ENCODE results near the gene DGKD.

GRCh38 chr2:233492078-233492477 is 137.8 kb downstream of the DGKD start:
- TF ChIP-seq KDM1A (IDR thresholded peaks at IDR 0.05): no peak
- no peak for TF ChIP-seq KAT2B (IDR thresholded peaks at IDR 0.05; ENCODE audit: low read depth, low read length)
- no peak for TF ChIP-seq RERE (CRISPR knock-in tag; IDR thresholded peaks at IDR 0.05; ENCODE audit: borderline replicate concordance)
- TF ChIP-seq SRSF1 (IDR thresholded peaks at IDR 0.05; ENCODE audit: low read depth, low read length): no peak
- TF ChIP-seq CTCF (IDR thresholded peaks at IDR 0.05 in 2 of 3, conservative IDR thresholded peaks at IDR 0.05 in 1 of 3; ENCODE audit: insufficient read depth in 2 of 3, low read depth in 1 of 3, low read length in 3 of 3): no peak
- no peak for TF ChIP-seq ZFP36 (IDR thresholded peaks at IDR 0.05; ENCODE audit: low read depth, low read length, partially characterized antibody)
- TF ChIP-seq KLF13 (tag; IDR thresholded peaks at IDR 0.05; ENCODE audit: borderline replicate concordance, low read depth): no peak
- TF ChIP-seq MAFG (tag; conservative IDR thresholded peaks at IDR 0.05): no peak
- no peak for TF ChIP-seq NONO (IDR thresholded peaks at IDR 0.05; ENCODE audit: low read depth in 2 of 2, low read length in 1 of 2)
- TF ChIP-seq EP300 (IDR thresholded peaks at IDR 0.05; ENCODE audit: low read length): no peak
- TF ChIP-seq SMAD4 (CRISPR knock-in tag; conservative IDR thresholded peaks at IDR 0.05): no peak
- no peak for TF ChIP-seq ZNF780A (CRISPR knock-in tag; IDR thresholded peaks at IDR 0.05)
- no peak for TF ChIP-seq ZBTB7A (IDR thresholded peaks at IDR 0.05; ENCODE audit: borderline replicate concordance, control insufficient read depth, low read depth, low read length)
- no peak for TF ChIP-seq CBX5 (IDR thresholded peaks at IDR 0.05; ENCODE audit: borderline replicate concordance, low read depth)
